Measurements from ENCODE around the gene REPS2.

Gene REPS2

GRCh38 chrX:17020356-17020755 is 73.9 kb downstream of the REPS2 start:
- POLR2A ChIA-PET, result no interaction called here

GRCh38 chrX:17020851-17021821 is 74.7 kb downstream of the REPS2 start:
- ChIA-PET POLR2A (no interaction called here), CTCF (no interaction called here)
- TF ChIP-seq, protein P1, sequence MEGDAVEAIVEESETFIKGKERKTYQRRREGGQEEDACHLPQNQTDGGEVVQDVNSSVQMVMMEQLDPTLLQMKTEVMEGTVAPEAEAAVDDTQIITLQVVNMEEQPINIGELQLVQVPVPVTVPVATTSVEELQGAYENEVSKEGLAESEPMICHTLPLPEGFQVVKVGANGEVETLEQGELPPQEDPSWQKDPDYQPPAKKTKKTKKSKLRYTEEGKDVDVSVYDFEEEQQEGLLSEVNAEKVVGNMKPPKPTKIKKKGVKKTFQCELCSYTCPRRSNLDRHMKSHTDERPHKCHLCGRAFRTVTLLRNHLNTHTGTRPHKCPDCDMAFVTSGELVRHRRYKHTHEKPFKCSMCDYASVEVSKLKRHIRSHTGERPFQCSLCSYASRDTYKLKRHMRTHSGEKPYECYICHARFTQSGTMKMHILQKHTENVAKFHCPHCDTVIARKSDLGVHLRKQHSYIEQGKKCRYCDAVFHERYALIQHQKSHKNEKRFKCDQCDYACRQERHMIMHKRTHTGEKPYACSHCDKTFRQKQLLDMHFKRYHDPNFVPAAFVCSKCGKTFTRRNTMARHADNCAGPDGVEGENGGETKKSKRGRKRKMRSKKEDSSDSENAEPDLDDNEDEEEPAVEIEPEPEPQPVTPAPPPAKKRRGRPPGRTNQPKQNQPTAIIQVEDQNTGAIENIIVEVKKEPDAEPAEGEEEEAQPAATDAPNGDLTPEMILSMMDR (IDR thresholded peaks at IDR 0.05; ENCODE audit: control extremely low read depth, extremely low read depth, low read depth, missing control alignments), result no peak
- DNase-seq (ENCODE audit: extremely low spot score), result no peak

More at GRCh38 chrX:17020356-17020755, 73.9 kb downstream of the REPS2 start:
- CTCF ChIA-PET, result interaction anchor here (1.2 kb wide), 2 partner anchors 9 to 10 kb away, joined by 3 to 4 read pairs; no protein-coding TSS in a partner anchor
- TF ChIP-seq, protein P1 (IDR thresholded peaks at IDR 0.05; ENCODE audit: control extremely low read depth, extremely low read depth, low read depth, missing control alignments), result no peak
- DNase-seq (ENCODE audit: extremely low spot score), result no peak

DNA sequence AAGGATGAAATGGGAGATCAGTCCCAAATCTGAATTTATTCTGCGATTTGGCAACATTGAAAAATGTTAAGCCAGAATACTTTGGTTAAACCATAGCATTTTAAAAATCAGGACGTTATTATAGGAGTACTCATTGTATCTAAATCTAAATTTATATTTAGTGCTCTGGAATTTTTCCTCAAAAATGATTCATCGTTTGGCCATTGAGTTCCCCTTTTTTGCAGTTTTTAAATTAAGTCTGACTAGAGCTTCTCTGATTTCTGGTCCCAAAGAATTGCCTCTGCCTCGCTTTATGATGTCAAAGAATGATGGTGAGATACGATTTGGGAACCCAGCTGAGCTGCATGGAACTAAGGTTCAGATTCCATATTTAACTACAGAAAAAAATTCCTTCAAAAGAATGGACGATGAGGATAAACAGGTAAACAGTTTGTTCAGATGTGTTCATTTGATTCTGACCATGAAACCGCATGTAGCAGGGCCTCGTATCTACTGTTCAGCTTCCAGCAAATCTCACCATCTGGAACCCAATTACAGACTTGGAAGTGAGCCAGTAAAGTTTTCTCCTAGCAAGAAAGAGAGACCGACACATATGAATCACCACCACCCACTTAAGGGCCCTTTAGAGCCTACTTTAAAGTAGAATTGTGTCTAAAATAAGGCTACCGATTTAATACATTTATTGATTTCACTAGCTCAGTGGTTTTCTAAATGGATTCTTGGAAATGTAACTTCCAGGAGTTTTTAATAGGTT is 75.6 kb downstream of the REPS2 start:
- ChIA-PET POLR2A (no interaction called here), CTCF (no interaction called here)
- TF ChIP-seq, protein P1 (IDR thresholded peaks at IDR 0.05; ENCODE audit: control extremely low read depth, extremely low read depth, low read depth, missing control alignments), result no peak
- DNase-seq (ENCODE audit: extremely low spot score), result no peak

DNA sequence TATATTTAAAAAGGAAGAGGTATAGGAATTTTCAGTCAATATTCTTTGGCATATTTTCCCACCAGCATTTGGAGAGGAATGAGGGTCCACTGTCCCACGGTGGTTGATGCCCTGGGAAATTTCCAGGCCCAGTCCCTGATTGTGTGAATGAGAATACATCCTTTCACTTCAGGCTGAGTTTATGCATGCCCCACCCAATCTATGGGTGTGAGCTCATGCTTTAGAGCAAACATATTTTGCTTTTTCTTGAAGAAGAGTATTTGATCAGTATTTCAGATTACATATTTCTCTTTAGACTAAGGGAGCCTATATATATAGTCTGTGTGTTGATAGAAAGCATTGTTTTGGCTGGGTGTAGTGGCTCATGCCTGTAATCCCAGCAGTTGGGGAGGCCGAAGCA is 77.2 kb downstream of the REPS2 start:
- CTCF ChIA-PET, result no interaction called here
- DNase-seq (ENCODE audit: extremely low spot score), result no peak
- POLR2A ChIA-PET, result no interaction called here
- TF ChIP-seq, protein P1 (IDR thresholded peaks at IDR 0.05; ENCODE audit: control extremely low read depth, extremely low read depth, low read depth, missing control alignments), result no peak

GRCh38 chrX:17024886-17025285 is 78.4 kb downstream of the REPS2 start:
- TF ChIP-seq, protein P1 (IDR thresholded peaks at IDR 0.05; ENCODE audit: control extremely low read depth, extremely low read depth, low read depth, missing control alignments), result no peak
- DNase-seq (ENCODE audit: extremely low spot score), result no peak
- POLR2A ChIA-PET, result no interaction called here
- CTCF ChIA-PET, result no interaction called here

GRCh38 chrX:17025621-17026302 is 79.3 kb downstream of the REPS2 start:
- TF ChIP-seq, protein P1 (IDR thresholded peaks at IDR 0.05; ENCODE audit: control extremely low read depth, extremely low read depth, low read depth, missing control alignments), result no peak
- ChIA-PET CTCF (no interaction called here), POLR2A (no interaction called here)
- no peak for DNase-seq (ENCODE audit: extremely low spot score)
